Body of pancreas (tissue), 4 donors: Measurements from ENCODE around the gene PHC3. TPM values are rescaled to one million over a fixed set of nuclear protein-coding genes. Genes with fewer than 3 reads are reported as not detected.

Experiments used
- ATAC-seq: fragments of 150-250 bp; one replicate; pipeline ENCODE4 v1.9.1; 2016
- DNase-seq, 4 donors: peaks; one replicate each; pipeline ENCODE4 v3.0.0-alpha.2; 2019
- H3K27ac ChIP-seq, 4 donors: fragments of 200-600 bp; sonication (generic); 1 replicate in 3 of 4; 2 replicates in 1 of 4; pipeline versions ENCODE4 v1.5.1 to v1.6.1; 2016 to 2019; ENCODE audit warnings: mild to moderate bottlenecking in 1 of 4, mixed read lengths in 1 of 4, moderate library complexity in 1 of 4
- H3K27me3 ChIP-seq, 2 donors: fragments of 200-600 bp; sonication (generic); one replicate each; pipeline ENCODE4 v1.6.0; 2016; ENCODE audit warnings: mild to moderate bottlenecking in 1 of 2
- H3K36me3 ChIP-seq, 2 donors: fragments of 200-600 bp; sonication (generic); replicated peaks in 1 of 2; 2 replicates each; pipeline ENCODE4 v1.5.1; 2016; ENCODE audit warnings: low read depth in 2 of 2; ENCODE audit not compliant: insufficient read depth in 1 of 2
- H3K4me1 ChIP-seq: fragments of 200-600 bp; sonication (generic); one replicate; pipeline ENCODE4 v1.6.0; 2016
- H3K4me3 ChIP-seq, 2 donors: fragments of 200-600 bp; sonication (generic); 1 replicate in 1 of 2; 2 replicates in 1 of 2; pipeline ENCODE4 v1.5.1; 2016 to 2019
- H3K9me3 ChIP-seq, 3 donors: fragments of 200-600 bp; sonication (generic); 1 replicate in 2 of 3; 2 replicates in 1 of 3; pipeline ENCODE4 v1.5.1; 2016
- CTCF ChIP-seq, 7 experiments: fragments of 450-650 bp in 4 of 7; fragments of 200-600 bp in 3 of 7; sonication (generic) in 3 of 7; IDR thresholded peaks; one replicate each; pipeline ENCODE4 v1.5.1; 2016 to 2019; ENCODE audit warnings: antibody characterized with exemption in 7 of 7
- POLR2A ChIP-seq, 3 donors: fragments of 450-650 bp; IDR thresholded peaks; one replicate each; pipeline ENCODE4 v1.6.1; 2016; ENCODE audit warnings: antibody characterized with exemption in 3 of 3, mild to moderate bottlenecking in 2 of 3
- WGBS, 2 donors: methylation state at CpG; one replicate each; pipeline ENCODE4 v1.1.5; 2017; 5-methylcytosine and 5-hydroxymethylcytosine counted together
- intact Hi-C: fragments of 100-400 bp; cut with DNase I; formaldehyde crosslinking; loops from one replicate; pipeline ENCODE4 v1.15.1; 2023
- total RNA-seq, 2 donors: library from RNA; depleted of rRNA; stranded (reverse); fragments of >200 nt; gene quantifications; one replicate each; pipeline ENCODE4 v1.1.0, GENCODE V29; 2016

The PHC3 gene
- total RNA-seq, 2 donors from 2014 or later: 34.8 to 58.7 TPM

- H3K9me3 ChIP-seq: no peaks in the 10 kb centered on the region
- no peaks in the 10 kb centered on the region for H3K27me3 ChIP-seq
- intact Hi-C loops: no loop called here
- no peak for DNase-seq
- no peak overlapping the region for H3K4me3 ChIP-seq
- H3K36me3 ChIP-seq: peaks cover 15 to 35% of the 10 kb centered on the region in 2 donors
- no peak overlapping the region for H3K27ac ChIP-seq
- WGBS, 2 donors: 61 to 71% methylated on average over 1 of the region's 1 CpG
- no peak for TF ChIP-seq CTCF (IDR thresholded peaks at IDR 0.05)
- no peak for TF ChIP-seq POLR2A (IDR thresholded peaks at IDR 0.05)
- ATAC-seq: no peak
- no peaks in the 10 kb centered on the region for H3K4me1 ChIP-seq
Observed at GRCh38 chr3:170098753-170099152, 82.8 kb downstream of the PHC3 start.

GRCh38 chr3:170096342-170096741 is 85.2 kb downstream of the PHC3 start:
- Histone ChIP-seq H3K27me3 (no peaks in the 10 kb centered on the region), H3K4me1 (no peaks in the 10 kb centered on the region), H3K27ac (no peak overlapping the region), H3K36me3 (peaks cover 3 to 28% of the 10 kb centered on the region in 2 donors), H3K4me3 (no peak overlapping the region), H3K9me3 (no peaks in the 10 kb centered on the region)
- ATAC-seq: no peak
- intact Hi-C loops: no loop called here
- 83 to 86% methylated on average over 3 of the region's 3 CpGs for WGBS, 2 donors
- DNase-seq: no peak
- TF ChIP-seq POLR2A (IDR thresholded peaks at IDR 0.05) (no peak), CTCF (IDR thresholded peaks at IDR 0.05) (no peak)

- 73% methylated on average over 4 of the region's 4 CpGs for WGBS, 2 donors
- Histone ChIP-seq H3K27me3 (no peaks in the 10 kb centered on the region), H3K9me3 (no peaks in the 10 kb centered on the region), H3K27ac (no peak overlapping the region), H3K4me3 (no peak overlapping the region), H3K4me1 (no peaks in the 10 kb centered on the region), H3K36me3 (peaks cover 3 to 28% of the 10 kb centered on the region in 2 donors)
- intact Hi-C loops: no loop called here
- DNase-seq: no peak
- ATAC-seq: no peak
- no peak for TF ChIP-seq CTCF (IDR thresholded peaks at IDR 0.05)
- TF ChIP-seq POLR2A (IDR thresholded peaks at IDR 0.05): no peak
Observed at GRCh38 chr3:170095771-170096170, 85.8 kb downstream of the PHC3 start.

GRCh38 chr3:170092907-170093306 is 88.6 kb downstream of the PHC3 start:
- H3K9me3 ChIP-seq: no peaks in the 10 kb centered on the region
- peaks cover 3 to 20% of the 10 kb centered on the region in 2 donors for H3K36me3 ChIP-seq
- ATAC-seq (no peak), DNase-seq (no peak)
- H3K4me1 ChIP-seq: no peaks in the 10 kb centered on the region
- H3K4me3 ChIP-seq: no peak overlapping the region
- H3K27ac ChIP-seq: no peak overlapping the region
- intact Hi-C loops: no loop called here
- WGBS, 2 donors: 91 to 92% methylated on average over 3 of the region's 3 CpGs
- no peaks in the 10 kb centered on the region for H3K27me3 ChIP-seq
- no peak for TF ChIP-seq CTCF (IDR thresholded peaks at IDR 0.05)
- TF ChIP-seq POLR2A (IDR thresholded peaks at IDR 0.05): no peak

- Histone ChIP-seq H3K27me3 (no peaks in the 10 kb centered on the region), H3K36me3 (peaks cover 0 to 6% of the 10 kb centered on the region in 2 donors), H3K4me3 (no peak overlapping the region), H3K27ac (no peak overlapping the region), H3K9me3 (no peaks in the 10 kb centered on the region), H3K4me1 (no peaks in the 10 kb centered on the region)
- ATAC-seq (no peak), DNase-seq (no peak)
- intact Hi-C loops: no loop called here
- TF ChIP-seq CTCF (IDR thresholded peaks at IDR 0.05) (no peak), POLR2A (IDR thresholded peaks at IDR 0.05) (no peak)
Observed at GRCh38 chr3:170090601-170090981, 90.9 kb downstream of the PHC3 start.
